GM21447 (cell line): ENCODE results near the gene KLC1.
A peak's percentile ranks its signal among the peaks of the same experiment; 100 is the strongest.

Experiments used
- ATAC-seq: cut with Tn5 transposase; IDR thresholded peaks from one replicate; pipeline ENCODE4 v1.9.1; 2021; ENCODE audit not compliant: unreplicated experiment

KLC1 gene

DNA sequence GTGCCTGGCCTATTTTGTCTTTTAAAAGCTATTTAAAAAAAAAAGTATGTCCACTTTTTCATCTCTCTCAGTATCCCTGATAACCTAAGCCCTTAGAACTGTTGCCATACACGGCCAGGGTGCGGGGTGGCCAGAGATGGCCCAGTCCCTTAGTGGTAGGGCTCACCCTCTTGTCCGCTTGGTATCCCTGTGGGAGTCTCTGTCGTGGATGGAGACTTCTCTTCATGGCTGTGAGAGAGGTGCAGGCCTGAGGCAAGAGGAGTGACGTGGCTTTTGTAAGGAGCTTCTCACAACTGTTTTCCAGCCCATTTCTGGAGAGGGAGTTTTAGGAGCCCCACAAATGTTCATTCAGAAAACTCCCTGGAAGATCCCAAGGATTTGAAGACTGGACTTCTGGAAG, 59.4 kb downstream of the KLC1 start:
- no peak for ATAC-seq

DNA sequence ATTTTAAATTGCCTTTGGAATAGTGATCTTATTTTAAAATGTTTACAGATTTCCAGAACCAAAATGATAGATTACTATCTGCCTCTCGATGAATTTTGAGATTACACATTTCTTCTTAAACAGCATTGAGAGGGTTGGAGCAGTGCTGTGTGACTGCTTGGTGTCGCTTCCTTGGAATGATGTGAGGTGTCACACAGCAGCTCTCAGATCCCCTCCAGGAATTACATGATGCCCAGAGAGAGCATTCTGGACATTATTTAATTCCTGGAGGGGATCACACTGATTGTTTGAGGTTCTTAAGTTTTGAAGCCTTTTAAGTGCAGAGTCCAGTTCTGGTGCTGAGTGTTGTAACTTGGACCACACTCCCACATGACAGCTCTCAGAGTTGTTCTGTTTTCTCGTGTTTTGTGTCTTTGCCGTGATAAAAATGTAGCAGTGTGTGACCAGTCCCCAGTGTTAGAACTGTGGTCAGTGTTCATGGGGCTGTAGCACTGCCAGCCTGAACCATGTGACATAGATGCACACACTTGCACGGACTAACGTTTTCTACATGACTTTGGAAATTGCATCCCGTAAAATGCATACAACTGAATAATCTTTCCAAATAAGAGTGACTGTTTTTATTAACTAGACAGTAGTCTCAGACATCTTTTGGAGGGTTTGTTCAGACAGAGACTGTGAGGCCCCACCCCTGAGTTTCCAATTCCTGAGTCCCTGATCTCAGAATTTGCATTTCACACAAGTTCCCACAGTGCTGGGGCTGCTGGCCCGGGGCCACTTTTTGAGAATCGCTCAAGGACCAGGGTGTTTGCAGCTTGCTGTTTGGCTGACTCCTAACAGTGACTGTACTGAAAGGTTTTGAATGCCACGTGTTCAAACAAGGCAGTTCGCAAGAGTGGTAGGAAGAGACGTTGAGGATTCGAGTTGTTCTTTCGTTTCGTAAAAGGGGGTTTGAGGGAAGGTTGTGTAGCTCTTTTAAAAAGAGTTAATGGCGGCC, 60.2 kb downstream of the KLC1 start:
- peak; percentile 57 for ATAC-seq

DNA sequence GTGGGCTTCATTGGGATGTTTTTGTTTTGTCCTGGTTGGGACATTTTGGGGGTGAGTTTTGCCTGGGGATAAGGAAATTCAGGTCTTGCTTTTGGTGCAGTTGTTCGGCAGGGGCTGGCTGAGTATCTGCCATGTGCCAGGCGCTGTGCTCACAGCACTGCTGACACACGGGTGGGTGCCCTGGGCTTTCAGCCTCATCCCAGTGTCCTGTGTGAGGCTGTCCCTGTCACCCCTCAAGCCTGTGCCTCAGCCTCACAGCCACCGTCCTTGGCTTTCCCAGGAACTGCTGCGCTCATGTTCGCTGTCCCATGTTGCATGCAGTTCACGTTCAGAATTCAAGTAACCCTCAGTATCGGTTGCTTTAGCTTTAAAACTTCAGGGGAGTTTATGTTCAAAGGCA, 61.3 kb downstream of the KLC1 start:
- ATAC-seq = no peak

GRCh38 chr14:103691655-103692054, 62.6 kb downstream of the KLC1 start:
- ATAC-seq = peak; percentile 61

- peak; percentile 12 for ATAC-seq
Measured at GRCh38 chr14:103692159-103692558, 63.1 kb downstream of the KLC1 start.

GRCh38 chr14:103692871-103693270, 63.9 kb downstream of the KLC1 start:
- ATAC-seq = no peak

GRCh38 chr14:103693515-103693914, 64.5 kb downstream of the KLC1 start:
- ATAC-seq = no peak

DNA sequence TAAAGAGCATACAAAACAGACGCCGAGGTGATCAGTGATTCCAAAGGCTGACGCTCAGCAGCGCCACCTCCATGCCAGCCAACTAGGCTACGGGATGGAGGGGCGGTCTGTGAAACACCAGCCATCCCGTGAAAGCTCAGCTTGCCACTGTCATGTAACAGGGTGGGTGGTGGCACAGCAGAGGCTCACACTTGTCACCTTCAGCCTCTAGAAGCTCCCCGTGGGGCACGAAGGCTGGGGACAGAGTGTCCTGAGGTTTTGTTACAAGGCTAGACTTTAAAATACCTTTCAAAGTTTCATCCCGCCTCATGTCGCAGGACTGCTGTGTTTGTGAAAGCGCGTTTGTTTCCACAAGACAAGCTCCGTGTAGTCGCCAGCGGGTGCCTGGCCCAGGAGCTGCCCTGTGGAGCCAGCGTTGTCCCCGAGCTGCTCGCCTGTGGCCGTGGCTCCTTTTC, 65.6 kb downstream of the KLC1 start:
- ATAC-seq = no peak

- no peak for ATAC-seq
Measured at GRCh38 chr14:103695296-103696069, 66.5 kb downstream of the KLC1 start.

DNA sequence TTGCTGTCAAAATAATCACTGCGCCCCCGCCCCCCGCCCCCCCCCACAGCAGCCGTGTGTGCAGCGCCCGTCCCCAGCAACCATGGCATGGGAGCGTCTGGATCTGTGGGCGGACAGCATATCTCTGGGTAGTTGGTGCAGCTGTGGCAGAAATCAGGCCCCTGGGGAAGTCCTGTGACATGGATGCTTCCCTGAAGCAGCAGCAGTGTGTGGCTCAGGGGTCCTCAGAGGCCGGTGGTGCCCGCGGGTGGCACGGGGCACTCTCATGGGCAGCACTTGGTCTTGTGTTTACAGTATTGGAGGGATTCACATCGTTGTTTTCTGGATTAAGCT, 67.0 kb downstream of the KLC1 start:
- ATAC-seq = no peak

DNA sequence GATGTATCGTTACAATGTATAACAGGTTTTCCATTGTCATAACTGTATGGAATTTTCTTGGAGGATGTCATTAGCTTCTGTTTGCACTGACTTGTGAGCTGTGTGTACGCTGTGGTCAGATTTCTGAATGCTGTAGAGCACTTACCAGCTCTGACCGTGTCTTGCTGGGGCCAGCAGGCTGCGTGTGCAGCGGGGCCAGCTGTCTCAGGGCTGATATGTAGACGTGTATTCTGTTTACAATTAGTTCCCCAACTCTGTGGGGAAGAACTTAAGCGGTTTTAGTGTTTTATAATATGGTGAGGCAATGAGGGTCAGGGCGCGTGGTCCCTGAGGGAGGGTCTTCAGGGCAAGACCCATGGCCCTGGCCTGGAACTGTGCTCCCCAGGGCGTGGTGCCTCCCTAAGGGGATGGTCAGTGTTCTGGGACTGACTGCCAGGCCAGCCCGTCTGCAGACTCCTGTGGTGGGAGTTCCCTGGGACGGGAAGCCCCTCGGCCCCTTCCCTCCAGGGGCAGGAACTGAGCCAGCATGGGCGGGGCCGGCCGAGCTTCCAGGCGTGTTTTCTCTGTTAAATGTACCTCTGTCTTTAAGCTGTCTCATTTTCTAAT, 67.6 kb downstream of the KLC1 start:
- ATAC-seq = no peak

GRCh38 chr14:103697206-103697602, 68.2 kb downstream of the KLC1 start:
- ATAC-seq = no peak

- ATAC-seq = no peak
Measured at GRCh38 chr14:103697603-103698379, 68.8 kb downstream of the KLC1 start.

DNA sequence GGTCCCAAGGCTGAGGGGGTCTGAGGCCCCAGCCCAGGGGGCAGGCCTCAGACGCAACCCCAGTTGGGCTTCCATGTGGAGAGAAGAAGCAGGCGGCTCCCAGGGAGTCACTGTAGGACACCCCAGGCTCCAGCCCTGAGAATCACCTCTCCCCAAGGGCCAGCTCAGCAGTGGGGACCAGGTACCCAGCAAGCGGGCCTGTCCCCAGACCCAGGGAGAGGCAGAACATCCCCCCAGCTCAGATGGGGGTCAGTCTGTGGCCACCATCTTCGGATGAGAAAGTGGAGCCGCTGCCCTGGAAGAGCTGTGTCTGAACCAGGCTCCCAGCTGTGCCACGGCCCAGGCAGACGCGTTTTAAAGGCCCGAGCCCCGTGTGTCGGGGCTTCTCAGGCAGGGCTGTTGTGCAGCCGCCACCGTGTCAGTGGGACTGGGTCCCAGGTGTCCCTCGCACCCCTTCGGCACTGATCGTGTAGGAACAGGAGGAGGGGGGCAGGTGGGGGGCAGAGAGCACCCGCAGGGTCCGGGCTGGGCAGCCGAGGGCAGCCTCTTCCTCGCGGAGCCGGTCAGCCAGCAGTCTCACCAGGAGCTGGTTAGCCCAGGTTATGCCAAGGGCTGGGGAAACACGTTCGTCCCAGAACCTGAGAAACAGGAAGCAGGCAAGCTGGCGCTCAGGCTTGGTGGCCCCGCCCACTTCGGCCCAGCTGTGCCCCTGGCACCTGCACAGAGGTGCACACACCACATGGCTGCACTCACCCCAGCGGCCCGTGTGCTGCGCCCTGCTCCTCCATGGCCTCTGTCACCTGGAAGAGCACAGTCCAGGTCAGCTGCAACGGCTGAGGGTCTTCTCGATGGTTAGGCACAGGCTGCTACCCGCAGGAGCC, 69.6 kb downstream of the KLC1 start:
- ATAC-seq = no peak

- ATAC-seq = no peak
Measured at GRCh38 chr14:103699261-103699661, 70.2 kb downstream of the KLC1 start.

DNA sequence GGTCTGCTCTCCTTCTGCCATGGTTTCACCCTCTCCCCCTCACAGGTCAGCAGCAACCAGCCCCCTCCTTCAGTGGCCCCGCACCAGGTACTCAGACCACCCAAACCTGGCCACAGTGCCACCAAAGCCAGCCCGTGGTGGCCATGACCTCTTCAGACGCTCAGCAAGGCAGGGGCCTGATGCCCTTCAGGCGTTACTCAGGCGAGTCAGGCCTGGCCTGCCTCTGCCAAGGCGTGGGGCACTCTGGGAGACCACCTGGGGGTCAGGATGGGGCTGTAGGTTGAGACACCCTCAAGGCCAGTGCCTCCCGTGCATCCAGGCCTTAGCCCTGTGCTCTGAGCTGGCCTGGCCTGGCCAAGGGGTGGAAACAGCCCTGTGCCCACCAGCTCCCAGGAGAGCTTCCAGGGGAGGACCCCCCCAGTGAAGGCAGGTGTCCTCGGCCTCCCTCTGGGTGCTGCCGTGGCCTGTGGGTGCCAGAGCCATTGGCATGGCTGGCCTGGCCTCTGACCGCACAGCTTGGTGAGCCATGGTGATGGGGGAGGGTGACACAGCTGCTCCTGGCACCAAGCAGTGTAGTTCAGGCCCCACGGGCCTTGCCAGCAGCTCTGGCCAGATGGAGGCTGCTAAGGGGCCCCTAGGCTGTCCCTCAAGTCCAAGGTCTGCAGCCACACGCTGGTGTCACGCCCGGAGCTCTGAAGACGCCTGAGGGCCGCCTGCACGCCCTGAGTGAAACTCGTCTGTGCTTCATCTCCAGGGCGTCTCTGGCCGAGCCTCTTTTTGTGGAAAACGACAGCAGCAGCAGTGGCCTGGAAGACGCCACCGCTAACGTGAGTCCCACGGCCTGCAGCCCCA, 71.1 kb downstream of the KLC1 start:
- no peak for ATAC-seq

DNA sequence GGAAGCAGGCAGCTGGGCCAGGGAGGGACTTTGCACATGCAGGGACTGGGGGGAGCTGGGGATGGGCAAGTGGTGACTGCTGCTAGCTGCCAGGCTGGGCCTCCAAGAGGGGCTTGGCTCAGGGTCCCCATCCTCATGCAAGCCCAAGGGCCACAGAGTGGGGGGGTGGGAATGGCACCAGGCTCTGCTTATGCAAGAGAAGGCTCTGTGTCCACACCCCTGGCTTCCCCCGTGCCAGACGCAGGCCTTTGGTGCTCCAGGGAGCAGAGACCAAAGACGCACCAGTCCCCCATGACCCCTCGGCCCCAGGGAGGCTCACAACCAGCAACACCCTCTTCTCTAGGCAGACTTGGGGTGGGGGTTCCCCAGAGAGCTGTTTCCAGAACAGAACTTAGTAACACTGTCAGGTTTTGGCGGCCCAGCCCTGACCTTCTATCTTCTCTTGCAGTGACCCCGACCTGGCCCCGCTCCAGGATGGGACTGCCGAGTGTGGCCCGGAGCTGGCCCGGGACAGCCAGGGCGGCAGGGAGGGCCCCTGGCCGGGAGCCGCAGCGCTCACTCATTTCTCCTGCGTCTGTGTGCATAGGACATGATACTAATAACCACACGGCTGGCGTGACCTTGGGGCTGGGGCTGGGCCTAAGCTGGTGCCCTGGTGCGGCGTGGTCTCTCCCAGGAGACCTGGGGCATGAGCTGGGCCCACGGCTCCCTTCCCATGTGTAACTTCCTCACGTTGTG, 71.9 kb downstream of the KLC1 start:
- ATAC-seq = no peak

- ATAC-seq = no peak
Measured at GRCh38 chr14:103702095-103702494, 73.1 kb downstream of the KLC1 start.
